Activated CD8-positive, alpha-beta memory T cell treated with anti-CD3 and anti-CD28 coated beads, Interleukin-2, amount 50 U/mL, for 4 hours (primary cell): Measurements from ENCODE around the gene FAM8A1.
"Not testable (repeated sequence)": the region's sequence is repeated elsewhere in the genome, so short reads cannot be mapped to it uniquely, and the experiment has no call there.

Source experiments
- DNase-seq: peaks from one replicate; pipeline ENCODE4 v3.0.0-alpha.2; 2020

FAM8A1 gene, protein sequence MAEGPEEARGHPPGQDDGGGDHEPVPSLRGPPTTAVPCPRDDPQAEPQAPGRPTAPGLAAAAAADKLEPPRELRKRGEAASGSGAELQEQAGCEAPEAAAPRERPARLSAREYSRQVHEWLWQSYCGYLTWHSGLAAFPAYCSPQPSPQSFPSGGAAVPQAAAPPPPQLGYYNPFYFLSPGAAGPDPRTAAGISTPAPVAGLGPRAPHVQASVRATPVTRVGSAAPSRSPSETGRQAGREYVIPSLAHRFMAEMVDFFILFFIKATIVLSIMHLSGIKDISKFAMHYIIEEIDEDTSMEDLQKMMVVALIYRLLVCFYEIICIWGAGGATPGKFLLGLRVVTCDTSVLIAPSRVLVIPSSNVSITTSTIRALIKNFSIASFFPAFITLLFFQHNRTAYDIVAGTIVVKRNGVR

DNA sequence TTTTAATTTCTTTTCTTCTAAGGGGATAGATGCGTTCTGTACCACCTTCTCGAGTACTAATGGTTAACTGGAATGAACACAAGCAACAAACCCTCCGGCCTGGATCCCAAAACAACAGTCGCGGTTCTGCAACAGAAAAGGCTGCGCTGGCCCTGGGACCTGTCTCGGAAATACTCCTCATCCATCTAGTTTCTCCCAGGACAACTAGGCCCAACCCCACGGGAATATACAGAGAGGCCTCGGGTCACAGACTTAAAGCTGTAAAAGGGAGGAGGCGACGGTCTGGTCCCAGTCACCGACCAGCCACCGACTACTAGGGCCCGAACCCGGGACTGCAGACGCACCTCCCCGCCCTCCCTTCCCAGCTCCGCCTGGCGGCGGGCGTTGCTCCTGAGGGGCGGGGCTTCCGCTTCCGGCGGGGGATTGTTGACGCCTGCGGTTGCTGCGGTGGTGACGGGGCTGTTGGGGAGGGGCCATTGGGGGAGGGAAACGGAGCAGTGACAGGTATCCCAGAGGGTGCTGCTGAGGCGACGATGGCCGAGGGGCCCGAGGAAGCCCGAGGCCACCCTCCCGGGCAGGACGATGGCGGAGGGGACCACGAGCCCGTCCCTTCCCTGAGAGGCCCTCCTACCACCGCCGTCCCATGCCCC is at the start of gene FAM8A1:
FAM8A1 (plus strand) TSS at position 426 of the 650 bp plus-strand sequence; CDS start at position 534, 108 bp downstream.
- peak; percentile 96 for DNase-seq

DNA sequence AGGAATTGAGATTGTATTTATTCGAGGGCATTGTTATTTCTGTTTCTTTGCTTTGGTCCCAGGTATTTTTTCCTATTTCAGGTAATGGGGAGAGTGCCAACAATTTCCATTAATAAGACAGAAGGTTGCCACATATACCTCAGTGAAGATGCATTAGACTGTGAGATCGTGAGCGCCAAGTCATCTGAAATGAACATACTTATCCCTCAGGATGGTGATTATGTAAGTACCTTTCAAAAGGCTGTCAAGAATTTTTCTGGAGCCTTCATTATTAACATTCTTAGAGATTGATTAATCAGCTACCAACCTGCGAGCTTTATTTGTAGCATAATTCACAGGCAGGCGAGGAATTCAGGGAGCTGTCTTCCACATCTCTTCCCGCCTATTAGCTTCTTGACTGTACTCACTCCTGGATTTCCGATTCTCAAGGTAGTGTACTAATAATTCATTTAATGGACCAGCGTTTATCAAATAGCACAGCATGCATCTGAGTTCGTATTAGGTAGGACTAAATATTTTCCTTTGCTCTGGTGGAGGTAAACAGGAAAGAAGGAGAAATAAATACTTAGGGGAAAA is 48.6 kb upstream of the FAM8A1 start:
- DNase-seq, result no peak

DNA sequence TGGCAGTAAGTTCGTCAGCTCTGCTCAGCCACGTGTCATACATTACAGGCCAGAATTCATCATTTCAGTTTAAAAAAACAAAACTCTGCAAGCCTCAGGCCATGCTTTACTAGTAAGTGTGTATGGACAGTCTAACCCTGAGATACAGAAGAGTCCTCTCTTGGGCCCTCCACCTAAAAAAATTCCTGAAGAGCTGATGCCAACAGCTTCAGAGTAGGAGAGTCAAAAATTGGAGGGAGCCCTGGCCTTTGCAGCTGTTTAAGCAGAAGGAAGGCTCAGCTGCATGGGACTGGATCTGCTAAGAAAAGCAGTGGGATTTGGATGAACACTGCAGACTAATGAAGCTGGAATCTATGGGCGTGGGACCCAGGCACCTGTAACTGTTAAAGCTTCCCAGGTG is 47.2 kb upstream of the FAM8A1 start:
- DNase-seq, result no peak

DNA sequence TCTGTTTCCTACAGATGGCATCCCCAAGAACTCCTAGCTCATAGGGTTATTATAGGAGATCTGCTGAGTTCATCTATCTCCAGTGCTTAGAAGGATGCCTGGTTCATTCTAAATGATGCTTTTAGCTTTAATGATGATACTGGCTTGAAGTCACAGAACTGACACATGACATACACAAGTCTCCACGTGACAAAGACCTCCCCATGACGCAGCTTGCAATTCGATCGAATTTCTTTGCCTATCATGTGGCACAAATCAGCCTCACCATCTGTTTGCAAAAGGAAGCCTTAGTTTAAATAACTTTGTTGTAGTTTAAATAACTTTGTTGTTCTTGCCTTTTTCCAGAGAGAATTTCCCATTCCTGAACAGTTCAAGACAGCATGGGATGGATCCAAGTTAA is 44.1 kb upstream of the FAM8A1 start:
- DNase-seq, result no peak

DNA sequence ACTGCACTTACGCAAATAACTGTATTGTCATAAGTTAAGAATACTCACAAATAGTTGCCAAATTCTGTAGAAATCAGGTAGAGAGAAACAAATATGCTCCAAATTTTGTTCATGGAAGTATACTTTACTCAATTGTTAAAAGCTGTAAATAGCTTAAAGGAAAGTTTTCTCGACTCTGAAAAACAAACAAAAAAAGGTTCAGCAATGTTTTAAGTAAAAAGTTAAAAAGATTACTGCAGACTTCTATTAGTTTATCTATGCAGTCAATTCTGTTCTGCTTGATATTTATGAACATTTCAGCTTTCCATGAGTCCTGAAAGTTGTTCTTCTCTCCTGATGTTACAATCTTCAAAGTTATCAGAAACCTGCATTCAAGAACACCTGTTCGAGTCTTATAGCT is 37.5 kb upstream of the FAM8A1 start:
- no peak for DNase-seq

DNA sequence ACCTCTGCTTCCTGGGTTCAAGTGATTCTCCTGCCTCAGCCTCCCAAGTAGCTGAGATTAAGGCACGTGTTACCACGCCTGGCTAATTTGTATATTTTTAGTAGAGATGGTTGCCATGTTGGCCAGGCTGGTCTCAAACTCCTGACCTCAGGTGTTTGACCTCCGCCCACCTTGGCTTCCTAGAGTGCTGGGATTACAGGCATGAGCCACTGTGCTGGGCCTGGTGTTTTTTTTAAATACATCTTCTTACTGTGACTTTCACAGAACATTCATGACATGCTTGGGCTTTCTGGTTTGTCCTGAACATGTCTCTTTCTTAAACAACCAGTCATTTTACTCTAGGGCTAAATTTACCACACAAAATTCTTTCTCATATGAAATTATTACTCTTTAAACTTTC is 34.7 kb upstream of the FAM8A1 start:
- no peak for DNase-seq

DNA sequence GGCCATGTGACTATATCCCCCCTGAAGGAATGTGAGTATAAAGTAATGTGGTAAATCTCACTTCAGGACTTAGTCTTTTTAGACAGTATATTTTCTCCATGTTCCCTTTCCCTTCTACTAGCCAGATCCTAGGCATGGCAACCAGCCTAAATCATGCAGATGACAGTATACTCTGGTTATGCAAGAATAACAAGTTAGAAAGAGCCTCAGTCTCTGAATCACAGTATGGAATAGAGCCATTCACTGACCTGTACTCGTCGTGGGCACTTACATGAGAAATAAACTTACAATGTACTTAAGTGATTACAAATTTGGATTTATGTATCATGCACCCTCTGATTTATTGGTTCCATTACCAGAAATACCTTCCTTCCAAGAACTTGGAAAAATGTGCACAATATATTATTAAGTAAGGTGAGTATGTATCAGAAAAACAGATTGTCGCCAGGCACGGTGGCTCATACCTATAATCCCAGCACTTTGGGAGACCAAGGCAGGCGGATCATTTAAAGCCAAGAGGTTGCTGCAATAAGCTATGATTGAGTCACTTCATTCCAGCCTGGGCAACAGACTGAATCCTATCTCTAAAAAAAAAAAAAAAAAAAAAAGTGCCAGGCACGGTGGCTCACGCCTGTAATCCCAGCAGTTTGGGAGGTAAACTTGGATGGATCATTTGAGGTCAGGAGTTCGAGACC is 25.1 kb upstream of the FAM8A1 start:
- DNase-seq, result no peak

DNA sequence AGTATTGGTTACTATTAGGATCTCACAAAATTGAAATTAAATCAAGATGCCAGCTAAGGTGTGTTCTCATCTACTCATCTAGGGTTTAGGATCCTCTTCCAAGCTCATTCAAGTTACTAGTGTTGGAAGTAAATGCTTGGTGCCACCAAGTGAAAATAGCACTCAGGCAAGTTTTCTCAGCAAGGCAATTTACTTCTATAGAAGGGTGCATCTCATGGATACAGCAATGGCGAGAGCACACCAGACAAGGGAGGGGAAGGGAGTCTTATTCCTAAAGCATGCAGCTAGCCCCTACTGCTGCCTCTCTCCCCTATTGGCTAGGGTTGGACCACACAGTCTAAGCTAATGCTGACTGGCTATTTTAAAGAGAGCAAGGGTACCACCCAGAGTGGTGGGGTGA is 23.0 kb upstream of the FAM8A1 start:
- no peak for DNase-seq

DNA sequence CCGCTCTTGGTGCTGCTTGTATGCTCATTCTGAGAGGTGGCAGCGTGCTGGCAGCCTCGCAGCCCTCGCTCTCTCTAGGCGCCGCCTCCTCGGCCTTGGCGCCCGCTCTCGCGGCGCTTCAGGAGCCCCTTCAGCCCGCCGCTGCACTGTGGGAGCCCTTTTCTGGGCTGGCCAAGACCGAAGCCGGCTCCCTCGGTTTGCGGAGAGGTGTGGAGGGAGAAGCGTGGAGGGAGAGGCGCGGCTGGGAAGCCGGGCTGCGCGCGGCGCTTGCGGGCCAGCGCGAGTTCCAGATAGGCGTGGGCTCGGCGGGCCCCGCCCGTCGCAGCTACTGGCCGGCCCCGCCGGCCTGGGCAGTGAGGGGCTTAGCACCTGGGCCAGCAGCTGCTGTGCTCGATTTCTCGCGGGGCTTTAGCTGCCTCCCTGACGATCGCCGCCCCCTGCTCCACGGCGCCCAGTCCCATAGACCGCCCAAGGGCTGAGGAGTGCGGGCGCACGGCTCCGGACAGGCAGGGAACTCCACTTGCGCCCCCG is 19.5 kb upstream of the FAM8A1 start:
- peak; percentile 30 for DNase-seq

DNA sequence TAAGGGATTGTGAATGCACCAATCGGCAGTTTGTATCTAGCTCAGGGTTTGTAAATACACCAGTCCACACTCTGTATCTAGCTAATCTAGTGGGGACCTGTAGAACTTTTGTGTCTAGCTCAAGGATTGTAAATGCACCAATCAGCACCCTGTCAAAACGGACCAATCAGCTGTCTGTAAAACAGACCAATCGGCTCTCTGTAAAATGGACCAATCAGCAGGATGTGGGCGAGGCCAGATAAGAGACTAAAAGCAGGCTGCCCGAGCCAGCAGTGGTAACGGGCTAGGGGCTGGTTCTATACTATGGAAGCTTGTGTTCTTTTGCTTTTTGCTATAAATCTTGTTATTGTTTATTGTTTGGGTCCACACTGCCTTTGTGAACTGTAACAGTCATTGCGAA is 18.8 kb upstream of the FAM8A1 start:
- not testable (repeated sequence) for DNase-seq

DNA sequence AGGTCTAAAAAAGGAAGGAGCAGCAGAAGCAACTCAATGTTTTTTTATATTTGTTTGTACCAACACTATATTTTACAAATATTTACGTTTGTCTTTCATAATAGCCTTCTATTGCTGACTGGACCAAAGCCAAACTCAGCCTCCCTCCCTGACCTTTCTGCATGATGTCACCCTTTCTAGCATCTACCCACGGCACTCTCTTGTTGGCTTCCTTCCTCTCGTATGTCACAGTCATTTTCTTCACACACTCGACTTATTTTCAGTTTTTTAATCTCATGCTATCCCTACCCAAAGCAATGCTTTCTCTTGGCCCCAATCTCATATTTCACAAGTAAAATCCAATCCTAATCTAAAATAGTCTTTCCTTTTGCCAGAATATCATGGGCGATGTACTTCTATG is 16.3 kb upstream of the FAM8A1 start:
- no peak for DNase-seq

DNA sequence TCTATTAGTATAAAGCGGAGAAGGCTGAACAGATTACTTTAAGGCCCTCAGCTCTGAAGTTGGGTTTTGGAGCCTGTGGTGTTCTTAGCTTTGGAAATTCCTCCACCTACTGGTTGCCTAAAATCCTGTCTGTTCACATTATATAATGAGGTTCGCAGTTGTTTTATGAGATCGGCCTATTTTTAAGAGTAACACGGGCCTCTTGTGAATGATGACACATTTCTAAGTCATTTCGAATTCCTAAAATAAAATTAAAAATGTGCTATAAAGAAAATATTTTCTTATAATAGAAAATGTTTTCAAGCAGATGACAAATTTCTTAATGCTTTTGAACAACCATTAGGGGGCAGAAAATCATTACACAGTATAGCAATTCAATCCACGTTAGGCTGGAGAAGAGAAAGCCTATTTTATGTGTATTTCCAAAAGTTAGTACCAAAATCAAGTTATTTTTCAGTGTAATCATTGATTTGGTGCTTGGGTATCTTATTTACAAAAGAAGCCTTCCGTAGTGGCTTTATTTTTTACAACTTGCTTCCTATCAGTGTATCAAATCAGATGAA is 15.8 kb upstream of the FAM8A1 start:
- DNase-seq, result no peak

DNA sequence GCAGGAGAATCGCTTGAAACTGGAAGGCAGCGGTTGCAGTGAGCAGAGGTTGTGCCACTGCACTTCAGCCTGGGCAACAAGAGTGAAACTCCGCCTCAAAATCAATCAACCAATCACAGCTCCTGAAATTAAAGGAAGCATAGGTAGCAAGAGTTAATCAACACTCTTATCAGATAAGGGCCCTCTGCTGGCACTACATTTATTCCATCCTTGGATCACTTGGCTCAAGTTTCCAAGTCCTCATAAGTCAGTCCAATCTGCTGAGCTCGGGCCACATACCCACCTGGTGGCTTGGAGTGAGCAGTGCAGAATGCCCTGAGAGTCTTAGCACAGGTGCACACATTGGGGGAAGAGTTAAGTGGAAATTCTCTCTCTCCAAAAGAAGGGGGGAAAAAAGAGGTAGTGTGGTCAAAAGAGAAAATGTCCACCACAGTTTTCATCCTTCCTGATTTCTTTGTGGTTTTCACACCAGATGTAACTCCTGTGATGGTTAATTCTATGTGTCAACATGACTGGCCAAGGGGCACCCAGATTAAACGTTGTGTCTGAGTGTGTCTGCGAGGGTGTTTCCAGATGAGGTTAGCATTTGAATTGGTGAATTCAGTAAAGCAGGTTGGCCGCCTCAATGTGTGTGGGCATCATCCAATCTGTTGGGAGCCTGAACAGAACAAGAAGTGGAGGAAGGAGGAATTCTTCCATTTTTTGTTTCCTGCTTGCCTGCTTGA is 14.2 kb upstream of the FAM8A1 start:
- no peak for DNase-seq

DNA sequence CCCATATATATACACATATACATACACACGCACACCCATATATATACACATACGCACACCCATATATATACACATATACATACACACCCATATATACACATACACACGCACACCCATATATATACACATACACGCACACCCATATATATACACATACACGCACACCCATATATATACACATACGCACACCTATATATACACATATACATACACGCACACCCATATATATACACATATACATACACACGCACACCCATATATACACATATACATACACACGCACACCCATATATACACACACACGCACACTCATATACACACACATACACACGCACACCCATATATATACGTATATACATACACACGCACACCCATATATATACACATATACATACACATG is 13.5 kb upstream of the FAM8A1 start:
- not testable (repeated sequence) for DNase-seq

DNA sequence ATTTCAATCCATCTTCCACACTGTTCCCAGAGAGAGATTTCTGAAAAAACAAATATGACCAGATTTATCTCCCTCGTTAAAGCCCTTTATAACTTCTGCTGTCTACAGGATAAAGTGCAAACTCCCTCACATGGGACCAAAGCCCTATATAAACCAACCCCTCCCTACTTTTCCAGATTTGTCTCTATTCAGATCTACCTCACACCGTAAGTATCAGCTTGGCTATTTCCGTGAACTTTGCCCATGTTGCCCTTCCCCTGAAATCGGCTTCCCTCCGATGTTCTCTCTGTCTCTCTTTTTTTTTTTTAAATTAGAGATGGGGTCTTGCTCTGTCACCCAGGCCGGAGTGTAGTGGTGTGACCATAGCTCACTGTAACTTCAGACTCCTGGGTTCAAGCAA is 12.1 kb upstream of the FAM8A1 start:
- no peak for DNase-seq

DNA sequence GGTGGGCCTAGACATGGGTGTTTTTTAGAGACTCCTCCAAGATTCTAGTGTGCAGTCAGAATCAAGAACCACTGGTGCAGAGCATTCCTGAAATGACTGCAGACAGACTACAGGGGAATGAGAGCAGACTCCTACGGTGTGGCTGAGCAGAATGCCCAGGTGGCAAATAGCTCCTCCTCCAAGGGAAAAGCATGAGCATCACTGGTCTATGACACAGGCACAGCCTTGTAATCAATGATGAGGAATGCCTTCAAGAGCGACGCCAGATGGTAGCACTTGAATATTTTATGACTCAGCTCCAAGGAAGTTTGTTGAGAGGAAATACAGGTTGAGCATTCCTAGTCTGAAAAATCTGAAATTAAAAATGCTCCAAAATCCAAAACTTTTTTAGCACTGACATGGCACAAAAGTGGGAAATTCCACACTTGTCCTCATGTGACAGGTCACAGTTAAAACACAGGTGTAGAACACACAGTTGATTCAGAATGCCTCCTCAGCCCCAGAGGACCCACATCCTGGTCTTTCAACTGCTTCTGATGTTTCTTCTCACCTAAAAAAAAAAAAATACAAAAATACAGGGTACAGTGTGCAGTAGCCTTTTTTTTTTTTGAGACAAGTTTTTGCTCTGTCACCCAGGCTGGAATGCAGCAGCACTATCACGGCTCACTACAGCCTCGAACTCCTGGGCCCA is 10.6 kb upstream of the FAM8A1 start:
- DNase-seq, result no peak

DNA sequence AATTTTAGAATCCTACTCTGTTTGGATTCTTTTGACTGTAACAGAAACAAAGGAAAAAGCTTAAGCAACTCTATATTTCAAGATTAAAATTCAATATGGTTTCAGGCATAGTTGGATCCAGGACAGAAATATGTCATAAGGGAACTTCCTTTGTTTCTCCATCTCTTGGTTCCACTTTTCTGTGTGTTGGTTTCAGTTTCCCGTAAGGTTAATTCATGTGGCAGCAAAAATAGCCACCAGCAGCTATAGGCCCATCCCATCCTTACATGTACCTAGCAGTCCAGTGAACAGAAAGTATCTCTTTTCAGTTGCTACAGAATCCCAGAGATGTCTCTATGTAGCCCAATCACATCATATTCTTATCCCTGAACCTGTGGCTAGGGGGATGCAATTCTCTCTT is 8.8 kb upstream of the FAM8A1 start:
- no peak for DNase-seq

DNA sequence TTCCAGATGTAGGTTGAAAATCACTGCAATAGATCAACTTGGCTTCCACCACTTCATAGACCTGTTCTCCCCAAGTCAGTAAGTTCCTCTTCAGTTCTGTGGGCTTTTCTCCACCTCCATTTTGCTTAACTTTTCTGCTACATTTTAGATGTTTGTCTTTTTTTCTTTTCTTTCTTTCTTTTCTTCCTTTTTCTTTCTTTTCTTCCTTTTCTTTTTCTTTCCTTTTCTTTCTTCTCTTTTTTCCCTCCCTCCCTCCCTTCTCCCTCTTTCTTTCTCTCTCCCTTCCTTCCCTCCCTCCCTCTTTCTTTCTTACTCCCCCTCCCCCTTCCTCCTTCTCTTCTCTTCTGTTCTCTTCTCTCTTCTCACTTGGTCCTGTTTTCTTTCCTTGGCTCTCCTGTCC is 6.9 kb upstream of the FAM8A1 start:
- no peak for DNase-seq

DNA sequence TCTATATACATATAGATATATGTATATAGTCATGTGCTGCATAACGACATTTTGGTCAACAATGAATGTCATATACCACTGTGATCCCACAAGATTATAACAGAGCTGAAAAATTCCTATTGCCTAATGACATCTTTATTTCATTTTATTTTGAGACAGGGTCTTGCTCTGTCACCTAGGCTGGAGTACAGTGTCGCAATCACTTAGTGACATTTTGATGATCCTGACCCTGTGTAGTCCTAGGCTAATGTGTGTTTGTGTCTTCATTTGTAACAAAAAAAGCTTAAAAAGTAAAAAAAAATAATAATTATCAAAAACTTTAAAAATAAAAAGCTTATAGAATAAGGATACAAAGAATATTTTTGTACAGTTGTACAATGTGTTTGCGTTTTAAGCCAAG is 4.0 kb upstream of the FAM8A1 start:
- no peak for DNase-seq

DNA sequence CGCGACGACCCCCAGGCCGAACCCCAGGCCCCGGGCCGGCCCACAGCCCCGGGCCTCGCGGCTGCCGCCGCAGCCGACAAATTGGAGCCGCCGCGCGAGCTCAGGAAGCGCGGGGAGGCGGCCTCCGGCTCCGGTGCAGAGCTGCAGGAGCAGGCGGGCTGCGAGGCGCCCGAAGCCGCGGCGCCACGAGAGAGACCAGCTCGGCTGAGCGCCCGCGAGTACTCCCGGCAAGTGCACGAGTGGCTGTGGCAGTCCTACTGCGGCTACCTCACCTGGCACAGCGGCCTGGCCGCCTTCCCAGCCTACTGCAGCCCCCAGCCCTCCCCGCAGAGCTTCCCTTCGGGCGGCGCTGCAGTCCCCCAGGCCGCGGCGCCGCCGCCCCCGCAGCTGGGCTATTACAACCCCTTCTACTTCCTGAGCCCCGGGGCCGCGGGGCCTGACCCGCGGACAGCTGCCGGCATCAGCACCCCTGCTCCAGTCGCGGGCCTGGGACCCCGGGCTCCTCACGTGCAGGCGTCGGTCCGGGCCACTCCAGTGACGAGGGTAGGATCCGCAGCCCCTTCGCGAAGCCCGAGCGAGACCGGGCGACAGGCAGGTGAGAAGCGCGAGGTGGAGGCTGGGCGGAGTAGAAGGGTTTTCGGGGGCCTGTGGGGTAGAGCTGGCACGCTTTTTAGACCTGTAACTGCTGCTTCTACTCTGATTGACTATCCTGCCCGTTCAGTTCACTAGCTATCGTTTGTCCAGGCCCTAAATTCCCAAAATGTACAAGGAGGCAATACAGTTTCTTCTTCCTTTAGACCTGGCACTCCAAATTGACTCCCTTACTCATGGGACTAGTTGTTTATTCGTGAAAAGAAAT is 654 bp downstream of the FAM8A1 start:
- DNase-seq, result peak; percentile 41

DNA sequence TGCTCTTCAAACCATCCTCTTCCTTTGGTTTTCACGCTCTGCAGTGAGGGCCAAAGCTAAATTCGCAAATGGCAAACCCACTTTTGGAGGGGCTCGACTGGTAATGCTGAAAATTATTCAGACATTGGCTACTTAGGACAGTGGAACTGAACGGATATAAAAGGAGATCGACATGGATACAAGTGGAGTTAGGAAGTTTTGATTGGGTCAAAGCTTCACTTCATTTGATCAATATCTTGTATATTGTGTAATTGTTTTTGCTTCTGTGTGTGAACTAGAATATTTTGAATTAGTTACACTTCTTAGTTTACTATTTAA is 1.2 kb downstream of the FAM8A1 start:
- no peak for DNase-seq
